Right forelimb (tissue), 1 donor: ENCODE results near the gene SSH3.

ENCODE experiments used
- DNase-seq: peaks from one replicate; pipeline ENCODE4 v3.0.0-alpha.2; 2018

The SSH3 gene

GRCh38 chr11:67298786-67299185, 4.5 kb upstream of the SSH3 start:
- DNase-seq, result no peak

- DNase-seq, result no peak
Measured at GRCh38 chr11:67299471-67300191, 3.7 kb upstream of the SSH3 start.

- no peak for DNase-seq
Measured at GRCh38 chr11:67300256-67300755, 3.0 kb upstream of the SSH3 start.

- no peak for DNase-seq
Measured at GRCh38 chr11:67300756-67301312, 2.5 kb upstream of the SSH3 start.

GRCh38 chr11:67301313-67301921, 1.9 kb upstream of the SSH3 start:
- DNase-seq, result no peak

GRCh38 chr11:67301951-67302516, 1.3 kb upstream of the SSH3 start:
- DNase-seq, result peak; percentile 68

- DNase-seq, result peak; percentile 59
Measured at GRCh38 chr11:67302571-67303131, 679 bp upstream of the SSH3 start.

GRCh38 chr11:67303835-67304411, 593 bp downstream of the SSH3 start:
- no peak for DNase-seq

GRCh38 chr11:67304511-67305113, 1.3 kb downstream of the SSH3 start:
- no peak for DNase-seq

- no peak for DNase-seq
Measured at GRCh38 chr11:67306769-67307544, 3.6 kb downstream of the SSH3 start.

- DNase-seq, result no peak
Measured at GRCh38 chr11:67307545-67308001, 4.2 kb downstream of the SSH3 start.

GRCh38 chr11:67308031-67308866, 4.9 kb downstream of the SSH3 start:
- DNase-seq, result no peak

GRCh38 chr11:67309166-67309565, 5.8 kb downstream of the SSH3 start:
- DNase-seq, result no peak

GRCh38 chr11:67309661-67310061, 6.3 kb downstream of the SSH3 start:
- DNase-seq, result no peak

GRCh38 chr11:67310246-67311050, 7.1 kb downstream of the SSH3 start:
- no peak for DNase-seq

GRCh38 chr11:67311051-67311555, 7.8 kb downstream of the SSH3 start:
- no peak for DNase-seq

- DNase-seq, result no peak
Measured at GRCh38 chr11:67311556-67312082, 8.3 kb downstream of the SSH3 start.

GRCh38 chr11:67312187-67313021, 9.1 kb downstream of the SSH3 start:
- no peak for DNase-seq
